ENCODE results near the gene YIF1A. TPM values are rescaled to one million over a fixed set of nuclear protein-coding genes. Genes with fewer than 3 reads are reported as not detected.
A peak's percentile ranks its signal among the peaks of the same experiment; 100 is the strongest.
"Not testable (repeated sequence)": the region's sequence is repeated elsewhere in the genome, so short reads cannot be mapped to it uniquely, and the experiment has no call there.

The YIF1A gene
- total RNA-seq, 4 donors from 2014 or later, result 39.4 to 79.3 (median 64.5) TPM

GRCh38 chr11:66277471-66278362, 11.2 kb downstream of the YIF1A start, which contains the start of gene CNIH2:
TSS of gene CNIH2 (plus strand) at chr11:66278175. CDS start at chr11:66278457, 282 bp downstream.
- peaks cover 2 to 30% (median 11%) of the 10 kb centered on the region in 3 donors for H3K4me1 ChIP-seq
- peak within 1 kb of the TSS in 3 of 4 donors; percentile 64 to 78 (median 77) for H3K27ac ChIP-seq
- peaks cover 3% of the 10 kb centered on the region for H3K27me3 ChIP-seq
- WGBS, 2 donors (ENCODE audit: low coverage in 1 of 2), result 40 to 48% methylated on average over 1 to 7 of the region's 84 CpGs
- peak within 1 kb of the TSS; percentile 24 to 49 for H3K4me3 ChIP-seq
- H3K36me3 ChIP-seq, result peaks cover 0 to 45% of the 10 kb centered on the region in 2 donors
- ATAC-seq, result peak; percentile 57
- H3K9me3 ChIP-seq, result no peaks in the 10 kb centered on the region
- TF ChIP-seq, protein P1, sequence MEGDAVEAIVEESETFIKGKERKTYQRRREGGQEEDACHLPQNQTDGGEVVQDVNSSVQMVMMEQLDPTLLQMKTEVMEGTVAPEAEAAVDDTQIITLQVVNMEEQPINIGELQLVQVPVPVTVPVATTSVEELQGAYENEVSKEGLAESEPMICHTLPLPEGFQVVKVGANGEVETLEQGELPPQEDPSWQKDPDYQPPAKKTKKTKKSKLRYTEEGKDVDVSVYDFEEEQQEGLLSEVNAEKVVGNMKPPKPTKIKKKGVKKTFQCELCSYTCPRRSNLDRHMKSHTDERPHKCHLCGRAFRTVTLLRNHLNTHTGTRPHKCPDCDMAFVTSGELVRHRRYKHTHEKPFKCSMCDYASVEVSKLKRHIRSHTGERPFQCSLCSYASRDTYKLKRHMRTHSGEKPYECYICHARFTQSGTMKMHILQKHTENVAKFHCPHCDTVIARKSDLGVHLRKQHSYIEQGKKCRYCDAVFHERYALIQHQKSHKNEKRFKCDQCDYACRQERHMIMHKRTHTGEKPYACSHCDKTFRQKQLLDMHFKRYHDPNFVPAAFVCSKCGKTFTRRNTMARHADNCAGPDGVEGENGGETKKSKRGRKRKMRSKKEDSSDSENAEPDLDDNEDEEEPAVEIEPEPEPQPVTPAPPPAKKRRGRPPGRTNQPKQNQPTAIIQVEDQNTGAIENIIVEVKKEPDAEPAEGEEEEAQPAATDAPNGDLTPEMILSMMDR (IDR thresholded peaks at IDR 0.05), result no peak
- TF ChIP-seq EP300 (IDR thresholded peaks at IDR 0.05) (no peak), POLR2A (IDR thresholded peaks at IDR 0.05) (no peak), POLR2AphosphoS5 (IDR thresholded peaks at IDR 0.05) (no peak)

DNA sequence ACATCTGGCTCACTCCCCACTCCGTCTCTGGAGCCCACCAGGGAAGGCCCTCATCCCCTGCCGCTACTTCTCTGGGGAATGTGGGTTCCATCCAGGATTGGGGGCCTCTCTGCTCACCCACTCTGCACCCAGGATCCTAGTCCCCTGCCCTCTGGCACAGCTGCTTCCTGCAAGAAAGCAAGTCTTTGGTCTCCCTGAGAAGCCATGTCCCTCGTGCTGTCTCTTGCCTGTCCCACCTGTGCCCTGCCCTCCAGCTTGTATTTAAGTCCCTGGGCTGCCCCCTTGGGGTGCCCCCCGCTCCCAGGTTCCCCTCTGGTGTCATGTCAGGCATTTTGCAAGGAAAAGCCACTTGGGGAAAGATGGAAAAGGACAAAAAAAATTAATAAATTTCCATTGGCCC, 11.9 kb downstream of the YIF1A start:
- WGBS, 2 donors (ENCODE audit: low coverage in 1 of 2), result 60 to 82% methylated on average over 1 to 2 of the region's 4 CpGs
- not testable (repeated sequence) for ATAC-seq, H3K27me3 ChIP-seq, H3K4me3 ChIP-seq, H3K9me3 ChIP-seq
- peak overlapping the region in 2 of 4 donors; percentile 64 to 77 for H3K27ac ChIP-seq
- peaks cover 0 to 52% of the 10 kb centered on the region in 2 donors for H3K36me3 ChIP-seq
- peaks cover 2 to 23% (median 9%) of the 10 kb centered on the region in 3 donors for H3K4me1 ChIP-seq

DNA sequence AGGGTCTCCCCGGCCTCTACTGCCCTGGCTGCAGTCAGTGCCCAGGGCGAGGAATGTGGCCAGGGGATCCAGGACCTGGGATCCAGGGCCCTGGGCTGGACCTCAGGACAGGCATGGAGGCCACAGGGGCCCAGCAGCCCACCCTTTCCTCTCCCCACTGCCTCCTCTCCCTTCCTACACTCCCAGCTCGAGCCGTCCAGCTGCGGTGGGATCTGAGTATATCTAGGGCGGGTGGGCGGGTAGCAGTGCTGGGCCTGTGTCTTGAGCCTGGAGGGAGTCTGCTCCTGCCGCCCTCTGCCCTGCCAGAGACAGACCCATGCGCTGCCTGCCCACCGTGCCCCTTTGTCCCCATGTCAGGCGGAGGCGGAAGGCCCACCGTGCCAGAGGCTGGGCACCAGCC, 12.3 kb downstream of the YIF1A start:
- 59 to 61% methylated on average over 3 to 4 of the region's 13 CpGs for WGBS, 2 donors (ENCODE audit: low coverage in 1 of 2)
- Histone ChIP-seq H3K4me1 (peaks cover 2 to 23% (median 9%) of the 10 kb centered on the region in 3 donors), H3K36me3 (peaks cover 0 to 56% of the 10 kb centered on the region in 2 donors), H3K27ac (peak overlapping the region in 1 of 4 donors; percentile 77)
- not testable (repeated sequence) for H3K27me3 ChIP-seq, ATAC-seq, H3K9me3 ChIP-seq, H3K4me3 ChIP-seq

DNA sequence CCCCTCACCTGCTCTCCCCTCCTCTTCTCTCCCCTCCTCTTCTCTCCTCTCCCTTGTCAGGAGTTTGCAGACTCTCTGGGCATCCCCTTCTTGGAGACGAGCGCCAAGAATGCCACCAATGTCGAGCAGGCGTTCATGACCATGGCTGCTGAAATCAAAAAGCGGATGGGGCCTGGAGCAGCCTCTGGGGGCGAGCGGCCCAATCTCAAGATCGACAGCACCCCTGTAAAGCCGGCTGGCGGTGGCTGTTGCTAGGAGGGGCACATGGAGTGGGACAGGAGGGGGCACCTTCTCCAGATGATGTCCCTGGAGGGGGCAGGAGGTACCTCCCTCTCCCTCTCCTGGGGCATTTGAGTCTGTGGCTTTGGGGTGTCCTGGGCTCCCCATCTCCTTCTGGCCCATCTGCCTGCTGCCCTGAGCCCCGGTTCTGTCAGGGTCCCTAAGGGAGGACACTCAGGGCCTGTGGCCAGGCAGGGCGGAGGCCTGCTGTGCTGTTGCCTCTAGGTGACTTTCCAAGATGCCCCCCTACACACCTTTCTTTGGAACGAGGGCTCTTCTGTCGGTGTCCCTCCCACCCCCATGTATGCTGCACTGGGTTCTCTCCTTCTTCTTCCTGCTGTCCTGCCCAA, 12.8 kb downstream of the YIF1A start:
- peaks cover 2 to 28% (median 9%) of the 10 kb centered on the region in 3 donors for H3K4me1 ChIP-seq
- H3K9me3 ChIP-seq, result no peaks in the 10 kb centered on the region
- H3K27ac ChIP-seq, result no peak overlapping the region
- peaks cover 3% of the 10 kb centered on the region for H3K27me3 ChIP-seq
- TF ChIP-seq, protein P1 (IDR thresholded peaks at IDR 0.05), result no peak
- TF ChIP-seq EP300 (IDR thresholded peaks at IDR 0.05) (no peak), POLR2AphosphoS5 (IDR thresholded peaks at IDR 0.05) (no peak), POLR2A (IDR thresholded peaks at IDR 0.05) (no peak)
- H3K36me3 ChIP-seq, result peaks cover 0 to 59% of the 10 kb centered on the region in 2 donors
- ATAC-seq, result no peak
- 0% methylated on average over 1 of the region's 14 CpGs; no CpG with 5 or more reads in 1 of the 2 donors for WGBS, 2 donors (ENCODE audit: low coverage in 1 of 2)
- H3K4me3 ChIP-seq, result no peak overlapping the region

GRCh38 chr11:66275396-66275795, 13.5 kb downstream of the YIF1A start:
- WGBS, 2 donors (ENCODE audit: low coverage in 1 of 2), result 80 to 90% methylated on average over 1 to 2 of the region's 8 CpGs
- Histone ChIP-seq H3K9me3 (no peaks in the 10 kb centered on the region), H3K27me3 (peaks cover 3% of the 10 kb centered on the region), H3K27ac (no peak overlapping the region), H3K4me1 (peaks cover 2 to 35% (median 10%) of the 10 kb centered on the region in 3 donors), H3K4me3 (no peak overlapping the region), H3K36me3 (peaks cover 0 to 63% of the 10 kb centered on the region in 2 donors)
- no peak for ATAC-seq
- TF ChIP-seq, protein P1 (IDR thresholded peaks at IDR 0.05), result no peak
- no peak for TF ChIP-seq POLR2AphosphoS5 (IDR thresholded peaks at IDR 0.05)
- TF ChIP-seq POLR2A (IDR thresholded peaks at IDR 0.05), result no peak
- TF ChIP-seq EP300 (IDR thresholded peaks at IDR 0.05), result no peak
